Fibroblast of lung (primary cell): ENCODE results near the gene PRPSAP1. TPM values are rescaled to one million over a fixed set of nuclear protein-coding genes. Genes with fewer than 3 reads are reported as not detected.

Experiments
- DNase-seq, 2 donors: peaks; one replicate each; pipeline versions ENCODE4 v3.0.0 to v3.0.0-alpha.2; 2010; ENCODE audit warnings: low read depth in 2 of 2
- H2AFZ ChIP-seq: 2 replicates; pipeline ENCODE4 v1.5.1; 2012; ENCODE audit warnings: low read length, control low read depth, inconsistent platforms
- H3K27ac ChIP-seq: 2 replicates; pipeline ENCODE4 v1.5.1; 2011; ENCODE audit warnings: low read length, control low read depth; ENCODE audit not compliant: insufficient read depth
- H3K27me3 ChIP-seq: 2 replicates; pipeline ENCODE4 v1.5.1; 2011; ENCODE audit warnings: mild to moderate bottlenecking, low read length; ENCODE audit not compliant: control insufficient read depth, insufficient read depth
- H3K36me3 ChIP-seq: 2 replicates; pipeline ENCODE4 v1.5.1; 2011; ENCODE audit warnings: low read length; ENCODE audit not compliant: control insufficient read depth, insufficient read depth
- H3K4me1 ChIP-seq: 2 replicates; pipeline ENCODE4 v1.5.1; 2011; ENCODE audit warnings: low read length; ENCODE audit not compliant: control insufficient read depth, insufficient read depth; ENCODE audit errors: extremely low read depth
- H3K4me2 ChIP-seq: 2 replicates; pipeline ENCODE4 v1.5.1; 2011; ENCODE audit warnings: low read length, control low read depth; ENCODE audit not compliant: insufficient read depth; ENCODE audit errors: extremely low read depth
- H3K4me3 ChIP-seq, 4 experiments: fragments of 200-600 bp in 1 of 4; sonication (generic) in 1 of 4; replicated peaks in 1 of 4; 2 replicates each; pipeline ENCODE4 v1.5.1; 2011 to 2016; ENCODE audit warnings: low read length in 4 of 4, low read depth in 3 of 4, mild to moderate bottlenecking in 3 of 4, control low read depth in 2 of 4, inconsistent platforms in 1 of 4, mixed read lengths in 1 of 4; ENCODE audit not compliant: insufficient read depth in 1 of 4; ENCODE audit errors: control extremely low read depth in 1 of 4
- H3K79me2 ChIP-seq: 2 replicates; pipeline ENCODE4 v1.5.1; 2012; ENCODE audit warnings: mild to moderate bottlenecking, low read length, inconsistent platforms; ENCODE audit not compliant: control insufficient read depth, insufficient read depth
- H3K9ac ChIP-seq: 2 replicates; pipeline ENCODE4 v1.5.1; 2011; ENCODE audit warnings: mild to moderate bottlenecking, low read length, control low read depth; ENCODE audit not compliant: insufficient read depth
- H3K9me3 ChIP-seq: 2 replicates; pipeline ENCODE4 v1.5.1; 2012; ENCODE audit warnings: low read depth, low read length; ENCODE audit not compliant: control insufficient read depth, insufficient read depth
- H4K20me1 ChIP-seq: 2 replicates; pipeline ENCODE4 v1.5.1; 2011; ENCODE audit warnings: low read length; ENCODE audit not compliant: control insufficient read depth, insufficient read depth; ENCODE audit errors: extremely low read depth
- CTCF ChIP-seq, 2 donors: IDR thresholded peaks in 1 of 2; conservative IDR thresholded peaks in 1 of 2; 1 replicate in 1 of 2; 2 replicates in 1 of 2; pipeline ENCODE4 v1.5.1; 2011 to 2012; ENCODE audit warnings: low read length in 2 of 2, control low read depth in 1 of 2, inconsistent platforms in 1 of 2, low read depth in 1 of 2, mild to moderate bottlenecking in 1 of 2
- EZH2 ChIP-seq: IDR thresholded peaks from 2 replicates; pipeline ENCODE4 v1.5.1; 2012; ENCODE audit warnings: low read length, control low read depth, mild to moderate bottlenecking; ENCODE audit errors: missing control alignments
- polyA plus RNA-seq, 2 donors: library from polyadenylated mRNA; depleted of rRNA in 1 of 2; stranded (reverse) in 1 of 2; unstranded in 1 of 2; fragments of >200 nt; gene quantifications; 2 replicates each; pipeline ENCODE4 v1.2.1, GENCODE V29; 2011 to 2012; ENCODE audit warnings: missing spikeins in 1 of 2
- total RNA-seq: library from RNA; depleted of rRNA; stranded (reverse); fragments of >200 nt; gene quantifications from 2 replicates; pipeline ENCODE4 v1.2.1, GENCODE V29; 2014

Gene PRPSAP1
- total and polyA plus RNA-seq, 2 donors (not counting 1 experiment from before 2014, with no cell fraction given), result 32.7 to 56.9 TPM

- TF ChIP-seq CTCF (conservative IDR thresholded peaks at IDR 0.05 in 1 of 2, IDR thresholded peaks at IDR 0.05 in 1 of 2; ENCODE audit: low read depth in 1 of 2, low read length in 2 of 2), result no peak
- no peak overlapping the region for H2AFZ ChIP-seq
- H3K4me2 ChIP-seq, result no peak overlapping the region
- H3K27me3 ChIP-seq, result no peaks in the 10 kb centered on the region
- H3K27ac ChIP-seq, result no peak overlapping the region
- no peak overlapping the region for H3K4me3 ChIP-seq
- H3K9ac ChIP-seq, result no peak overlapping the region
- peaks cover 4% of the 10 kb centered on the region for H3K4me1 ChIP-seq
- H3K9me3 ChIP-seq, result no peaks in the 10 kb centered on the region
- peaks cover 11% of the 10 kb centered on the region for H3K36me3 ChIP-seq
- DNase-seq, result no peak
- no peaks in the 10 kb centered on the region for H4K20me1 ChIP-seq
- peaks cover 4% of the 10 kb centered on the region for H3K79me2 ChIP-seq
Measured at GRCh38 chr17:76274112-76274956, 79.4 kb downstream of the PRPSAP1 start.

- DNase-seq, result no peak
- Histone ChIP-seq H3K27me3 (no peaks in the 10 kb centered on the region), H3K27ac (no peak overlapping the region), H2AFZ (no peak overlapping the region), H3K36me3 (peaks cover 12% of the 10 kb centered on the region), H3K79me2 (peaks cover 11% of the 10 kb centered on the region), H4K20me1 (no peaks in the 10 kb centered on the region), H3K9ac (no peak overlapping the region), H3K4me2 (no peak overlapping the region), H3K9me3 (no peaks in the 10 kb centered on the region), H3K4me3 (no peak overlapping the region), H3K4me1 (peaks cover 4% of the 10 kb centered on the region)
- TF ChIP-seq EZH2 (no peak), CTCF (conservative IDR thresholded peaks at IDR 0.05 in 1 of 2, IDR thresholded peaks at IDR 0.05 in 1 of 2; ENCODE audit: low read depth in 1 of 2, low read length in 2 of 2) (no peak)
Measured at GRCh38 chr17:76273445-76274111, 80.1 kb downstream of the PRPSAP1 start.

- peaks cover 9% of the 10 kb centered on the region for H3K4me1 ChIP-seq
- peaks cover 17% of the 10 kb centered on the region for H3K79me2 ChIP-seq
- no peaks in the 10 kb centered on the region for H3K9me3 ChIP-seq
- H3K9ac ChIP-seq, result no peak overlapping the region
- H4K20me1 ChIP-seq, result no peaks in the 10 kb centered on the region
- DNase-seq, result no peak
- H3K4me2 ChIP-seq, result no peak overlapping the region
- no peaks in the 10 kb centered on the region for H3K27me3 ChIP-seq
- peaks cover 12% of the 10 kb centered on the region for H3K36me3 ChIP-seq
- no peak overlapping the region for H2AFZ ChIP-seq
- no peak for TF ChIP-seq EZH2
- no peak for TF ChIP-seq CTCF (conservative IDR thresholded peaks at IDR 0.05 in 1 of 2, IDR thresholded peaks at IDR 0.05 in 1 of 2; ENCODE audit: low read depth in 1 of 2, low read length in 2 of 2)
- H3K4me3 ChIP-seq, result no peak overlapping the region
- no peak overlapping the region for H3K27ac ChIP-seq
Measured at GRCh38 chr17:76272541-76273444, 80.9 kb downstream of the PRPSAP1 start.
